NB4 (cell line): ENCODE results near the gene NOS3.

Experiments
- POLR2A ChIP-seq: IDR thresholded peaks from 2 replicates; pipeline ENCODE4 v1.6.1; 2011; ENCODE audit warnings: mild to moderate bottlenecking; ENCODE audit not compliant: insufficient read length; ENCODE audit errors: extremely low read depth
- TF ChIP-seq, protein P1 (sequence below): IDR thresholded peaks from one replicate; pipeline ENCODE4 v1.5.1; 2012; ENCODE audit warnings: low read depth, low read length
- TF ChIP-seq, protein P2 (sequence below): IDR thresholded peaks from 2 replicates; pipeline ENCODE4 v1.6.1; 2011; ENCODE audit warnings: low read depth, low read length

DNA sequence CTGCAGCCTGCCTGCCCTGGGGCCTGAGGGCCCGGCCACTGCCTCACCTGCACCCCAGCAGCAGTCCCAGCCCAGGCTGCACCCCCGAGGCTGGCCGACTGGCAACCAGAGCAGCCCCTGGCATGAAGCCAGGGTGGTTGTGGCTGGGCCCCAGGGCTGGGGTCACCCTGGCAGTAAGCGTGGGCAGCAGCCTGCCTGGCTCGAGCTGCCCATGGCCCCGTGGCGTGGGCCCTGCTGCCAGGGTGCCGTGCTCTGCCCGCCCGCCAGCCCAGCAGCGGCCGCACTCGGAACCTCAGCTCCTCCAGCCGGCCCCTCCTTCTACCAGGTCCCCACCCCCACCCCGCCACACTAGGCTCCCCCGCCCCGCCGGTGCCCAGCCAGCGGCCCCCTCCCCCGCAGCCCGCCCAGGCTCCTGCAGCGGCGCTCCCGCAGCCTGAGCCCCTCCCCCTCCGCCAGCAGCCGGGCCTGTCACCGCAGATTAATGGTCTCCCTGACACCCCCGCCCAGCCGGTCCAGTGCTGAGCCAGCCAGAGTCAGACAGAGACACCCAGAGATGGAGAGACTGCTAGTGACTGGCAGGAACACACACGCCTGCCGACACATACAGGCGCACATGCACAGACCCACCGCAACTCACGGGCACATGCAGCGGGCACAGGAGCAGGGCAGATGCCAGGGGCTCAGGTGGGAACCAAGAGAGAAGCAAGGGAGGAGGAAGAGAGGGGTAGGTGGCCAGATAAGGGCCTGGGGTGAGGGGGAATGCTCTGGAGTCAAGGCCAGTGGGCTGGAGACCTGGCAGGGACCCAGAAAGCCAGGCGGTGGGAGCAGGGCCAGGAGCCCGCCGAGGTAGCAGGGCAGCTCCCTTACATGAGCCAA is 35.1 kb upstream of the NOS3 start:
- TF ChIP-seq, protein P1, sequence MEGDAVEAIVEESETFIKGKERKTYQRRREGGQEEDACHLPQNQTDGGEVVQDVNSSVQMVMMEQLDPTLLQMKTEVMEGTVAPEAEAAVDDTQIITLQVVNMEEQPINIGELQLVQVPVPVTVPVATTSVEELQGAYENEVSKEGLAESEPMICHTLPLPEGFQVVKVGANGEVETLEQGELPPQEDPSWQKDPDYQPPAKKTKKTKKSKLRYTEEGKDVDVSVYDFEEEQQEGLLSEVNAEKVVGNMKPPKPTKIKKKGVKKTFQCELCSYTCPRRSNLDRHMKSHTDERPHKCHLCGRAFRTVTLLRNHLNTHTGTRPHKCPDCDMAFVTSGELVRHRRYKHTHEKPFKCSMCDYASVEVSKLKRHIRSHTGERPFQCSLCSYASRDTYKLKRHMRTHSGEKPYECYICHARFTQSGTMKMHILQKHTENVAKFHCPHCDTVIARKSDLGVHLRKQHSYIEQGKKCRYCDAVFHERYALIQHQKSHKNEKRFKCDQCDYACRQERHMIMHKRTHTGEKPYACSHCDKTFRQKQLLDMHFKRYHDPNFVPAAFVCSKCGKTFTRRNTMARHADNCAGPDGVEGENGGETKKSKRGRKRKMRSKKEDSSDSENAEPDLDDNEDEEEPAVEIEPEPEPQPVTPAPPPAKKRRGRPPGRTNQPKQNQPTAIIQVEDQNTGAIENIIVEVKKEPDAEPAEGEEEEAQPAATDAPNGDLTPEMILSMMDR: no peak
- TF ChIP-seq POLR2A: no peak
- TF ChIP-seq, protein P2, sequence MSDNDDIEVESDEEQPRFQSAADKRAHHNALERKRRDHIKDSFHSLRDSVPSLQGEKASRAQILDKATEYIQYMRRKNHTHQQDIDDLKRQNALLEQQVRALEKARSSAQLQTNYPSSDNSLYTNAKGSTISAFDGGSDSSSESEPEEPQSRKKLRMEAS: peak; percentile 57; the same call in 1 of the 2 replicates
